OCI-LY3 (cell line): ENCODE measurements around the gene ZNF497.

Source experiments
- CTCF ChIP-seq: fragments of 200-600, 300-600 bp; sonication (generic); IDR thresholded peaks from 2 replicates; pipeline ENCODE4 v1.5.1; 2014; ENCODE audit warnings: antibody characterized with exemption, low read length, low read depth
- EZH2phosphoT487 ChIP-seq: fragments of 200-600 bp; shearing (Covaris generic); IDR thresholded peaks from 2 replicates; pipeline ENCODE4 v1.6.1; 2018; ENCODE audit warnings: antibody characterized with exemption, mixed run types, low read depth

GRCh38 chr19:58315580-58315979, 47.0 kb downstream of the ZNF497 start:
- no peak for TF ChIP-seq CTCF
- no peak for TF ChIP-seq EZH2phosphoT487
